Renal pelvis (tissue), 4 donors: Measurements from ENCODE around the gene TMEM151B. TPM values are rescaled to one million over a fixed set of nuclear protein-coding genes. Genes with fewer than 3 reads are reported as not detected.
"Not testable (repeated sequence)": the region's sequence is repeated elsewhere in the genome, so short reads cannot be mapped to it uniquely, and the experiment has no call there.

ENCODE experiments used
- DNase-seq: peaks from one replicate; pipeline ENCODE4 v3.0.0-alpha.2; 2013
- polyA plus RNA-seq, 3 donors: library from polyadenylated mRNA; unstranded; fragments of 120-200 nt; gene quantifications; one replicate each; pipeline ENCODE4 v1.2.1, GENCODE V29; 2013; ENCODE audit not compliant: insufficient read length in 3 of 3

TMEM151B gene
- polyA plus RNA-seq, 3 donors: 0.94 to 1.2 (median 1.0) TPM

GRCh38 chr6:44333942-44334341, 63.7 kb downstream of the TMEM151B start:
- no peak for DNase-seq

- DNase-seq: no peak
Measured at GRCh38 chr6:44335631-44336030, 65.4 kb downstream of the TMEM151B start.

DNA sequence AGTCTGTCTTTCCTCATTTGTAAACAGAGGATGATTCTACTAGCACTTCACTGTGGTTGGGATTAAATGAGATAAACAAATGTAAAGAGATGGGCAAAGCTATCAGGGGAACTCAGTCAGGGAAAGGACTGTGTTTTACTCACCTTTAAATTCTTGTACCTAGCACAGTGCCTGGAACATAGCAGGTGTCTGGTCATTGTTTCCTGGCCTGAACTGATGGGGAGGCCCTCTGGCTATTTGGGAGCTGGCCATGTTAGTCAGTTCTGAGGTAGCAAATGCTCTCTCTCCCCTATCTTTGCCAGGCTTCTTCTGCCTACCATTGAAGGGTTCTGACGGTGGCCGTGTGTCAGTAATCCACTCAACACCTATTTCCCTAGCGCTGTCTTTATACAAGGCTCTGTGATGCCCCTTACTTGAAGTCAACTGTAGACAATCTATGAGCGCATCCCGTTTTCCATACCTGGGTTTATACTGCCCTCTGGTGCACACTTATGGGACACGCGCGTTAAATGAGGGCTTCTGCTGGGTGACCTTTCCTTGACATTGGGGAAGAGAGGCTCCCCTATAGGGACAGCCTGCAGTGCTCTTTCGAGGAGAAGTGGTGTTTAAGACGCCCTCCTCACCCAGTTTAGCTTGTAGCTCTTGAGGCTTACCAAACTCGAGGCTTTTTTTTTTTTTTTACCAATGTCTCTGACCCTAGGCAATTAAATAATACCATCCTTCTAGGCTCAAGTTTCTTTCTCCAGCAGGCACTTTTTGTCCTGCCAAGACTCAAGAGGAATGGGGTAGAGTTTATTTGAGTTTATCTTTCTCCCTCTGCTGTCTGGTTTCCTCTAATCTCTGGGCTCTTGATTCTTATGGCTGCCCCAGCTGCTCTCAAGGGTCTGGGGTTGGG, 68.2 kb downstream of the TMEM151B start:
- DNase-seq: peak; percentile 56

DNA sequence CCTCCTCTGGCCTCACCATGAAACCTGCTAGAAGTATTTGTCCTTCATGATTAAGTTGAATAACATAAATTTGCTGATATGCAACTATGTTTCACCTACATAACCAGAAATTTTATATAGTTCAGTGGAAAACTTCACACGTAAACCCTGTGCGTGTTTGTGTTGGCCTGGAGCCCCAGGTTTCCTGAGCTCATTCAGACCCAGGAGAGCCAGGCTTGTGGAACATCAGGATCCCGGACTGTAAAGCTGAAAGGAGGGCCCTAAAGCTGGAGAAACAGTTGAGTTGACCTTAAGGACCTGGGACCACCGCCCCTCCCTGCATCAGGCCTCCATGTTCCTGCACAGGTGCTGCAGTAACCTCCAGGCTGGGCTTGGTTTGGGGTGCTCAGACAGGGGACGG, 69.1 kb downstream of the TMEM151B start:
- no peak for DNase-seq

GRCh38 chr6:44339763-44340625, 69.7 kb downstream of the TMEM151B start:
- DNase-seq: no peak

DNA sequence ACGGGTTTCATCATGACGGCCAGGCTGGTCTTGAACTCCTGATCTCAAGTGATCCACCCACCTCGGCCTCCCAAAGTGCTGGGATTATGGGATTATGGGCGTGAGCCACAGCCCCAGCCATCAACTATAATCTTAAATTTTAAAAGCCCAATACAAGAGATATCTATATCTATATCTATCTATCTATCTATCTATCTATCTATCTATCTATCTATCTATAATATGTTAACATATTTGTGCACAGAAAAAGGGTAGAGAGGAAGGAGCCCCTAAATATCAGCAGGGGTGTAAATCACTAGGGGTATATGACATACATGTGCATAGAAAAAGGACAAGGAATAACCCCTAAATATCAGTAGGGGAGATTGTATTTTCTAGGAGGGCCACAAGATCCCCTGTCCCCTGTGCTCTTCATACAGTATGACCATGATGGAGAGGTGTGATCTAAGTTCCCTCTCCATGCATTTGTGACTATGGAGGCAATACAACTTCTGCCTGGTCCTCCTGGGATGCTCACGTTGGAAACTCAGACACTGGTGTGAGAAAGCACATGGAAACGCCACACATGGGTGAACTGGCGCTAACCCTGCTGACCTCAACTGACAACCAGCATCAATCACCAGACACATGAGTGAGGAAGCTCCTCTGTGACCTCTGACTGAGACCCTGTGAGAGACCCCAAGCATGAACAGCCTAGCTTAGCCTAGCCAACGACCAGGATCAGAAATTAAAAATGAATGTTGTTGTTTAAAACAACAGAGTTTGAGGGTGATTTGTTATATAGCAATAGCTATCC, 71.0 kb downstream of the TMEM151B start:
- peak; percentile 66 for DNase-seq

- DNase-seq: no peak
Measured at GRCh38 chr6:44342052-44342451, 71.8 kb downstream of the TMEM151B start.

- DNase-seq: peak; percentile 17
Measured at GRCh38 chr6:44342489-44342888, 72.2 kb downstream of the TMEM151B start, which contains the start of gene SPATS1. SPATS1 (plus strand) TSS chr6:44342650; CDS start chr6:44343096, 446 bp downstream.

DNA sequence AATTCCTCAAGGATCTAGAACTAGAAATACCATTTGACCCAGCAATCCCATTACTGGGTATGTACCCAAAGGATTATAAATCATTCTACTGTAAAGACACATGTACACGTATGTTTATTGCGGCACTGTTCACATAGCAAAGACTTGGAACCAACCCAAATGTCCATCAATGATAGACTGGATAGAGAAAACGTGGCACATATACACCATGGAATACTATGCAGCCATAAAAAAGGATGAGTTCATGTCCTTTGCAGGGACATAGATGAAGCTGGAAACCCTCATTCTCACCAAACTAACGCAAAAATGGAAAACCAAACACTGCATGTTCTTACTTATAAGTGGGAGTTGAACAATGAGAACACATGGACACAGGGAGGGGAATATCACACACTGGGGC, 76.6 kb downstream of the TMEM151B start:
- DNase-seq: not testable (repeated sequence)

GRCh38 chr6:44349904-44350649, 79.8 kb downstream of the TMEM151B start:
- DNase-seq: no peak

GRCh38 chr6:44350650-44350994, 80.4 kb downstream of the TMEM151B start:
- not testable (repeated sequence) for DNase-seq

- DNase-seq: no peak
Measured at GRCh38 chr6:44352259-44352658, 82.0 kb downstream of the TMEM151B start.

GRCh38 chr6:44353336-44353735, 83.1 kb downstream of the TMEM151B start:
- DNase-seq: no peak

DNA sequence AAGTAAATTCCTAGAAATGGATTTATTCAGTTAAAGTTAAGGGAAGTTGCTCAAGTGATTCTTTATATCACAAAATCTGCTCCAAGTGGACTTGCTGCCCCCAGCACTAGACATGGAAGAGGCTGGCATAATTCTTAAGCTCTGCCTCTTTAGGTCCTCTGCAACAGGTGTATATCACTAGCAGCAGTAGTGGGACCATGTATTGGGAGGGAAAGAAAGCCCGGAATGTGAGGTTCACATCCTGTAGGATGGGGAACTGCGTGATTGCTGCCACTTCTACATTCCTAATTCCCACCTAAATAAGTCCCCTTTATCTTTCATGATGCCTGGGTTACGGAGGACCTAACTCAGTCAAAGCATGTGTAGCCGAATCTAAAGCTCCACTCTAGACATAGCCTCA, 85.4 kb downstream of the TMEM151B start:
- no peak for DNase-seq

GRCh38 chr6:44356487-44356886, 86.2 kb downstream of the TMEM151B start:
- DNase-seq: no peak

Other genes with a start within 250 kb of the TMEM151B start
- gene MRPL14, start 143.0 kb upstream of the TMEM151B start, polyA plus RNA-seq: 10 to 100 TPM; 43.3 to 57.6 (median 54.9) TPM
- 10 to 100 TPM; 38.0 to 39.1 (median 38.3) TPM for gene TMEM63B, start 142.9 kb upstream of the TMEM151B start, polyA plus RNA-seq
- gene CAPN11, start 111.6 kb upstream of the TMEM151B start, polyA plus RNA-seq: under 1 TPM; 0.09 to 0.27 (median 0.13) TPM
- gene MYMX, start 53.5 kb upstream of the TMEM151B start, polyA plus RNA-seq: under 1 TPM; 0.57 to 0.83 (median 0.65) TPM
- gene SLC29A1, start 46.9 kb upstream of the TMEM151B start, polyA plus RNA-seq: 10 to 100 TPM; 34.0 to 38.5 (median 35.8) TPM
- gene HSP90AB1, start 23.3 kb upstream of the TMEM151B start, polyA plus RNA-seq: 1,000 to 10,000 TPM; 1,061 to 1,256 (median 1,145) TPM
- gene SLC35B2, start 12.9 kb upstream of the TMEM151B start, polyA plus RNA-seq: 10 to 100 TPM; 51.6 to 61.7 (median 55.8) TPM
- gene NFKBIE, start 4.9 kb upstream of the TMEM151B start, polyA plus RNA-seq: 10 to 100 TPM in 2 of 3 donors, 1 to 10 TPM in 1; 9.6 to 12.8 (median 12.1) TPM
- 10 to 100 TPM; 17.0 to 21.9 (median 19.5) TPM for gene AARS2, start 42.9 kb downstream of the TMEM151B start, polyA plus RNA-seq
- not detected for gene SPATS1, start 72.2 kb downstream of the TMEM151B start, polyA plus RNA-seq
- 10 to 100 TPM; 35.4 to 40.1 (median 37.4) TPM for gene CDC5L, start 117.3 kb downstream of the TMEM151B start, polyA plus RNA-seq